Naive thymus-derived CD4-positive, alpha-beta T cell (primary cell): ENCODE measurements around the gene PALLD. TPM values are rescaled to one million over a fixed set of nuclear protein-coding genes. Genes with fewer than 3 reads are reported as not detected.

Experiments
- ATAC-seq: fragments of 150-1000 bp; cut with Tn5 transposase; 2 replicates; pipeline ENCODE4 v1.10.0; 2021; ENCODE audit warnings: mild to moderate bottlenecking, moderate library complexity
- CTCF ChIA-PET: fragments of 350-600 bp; sonication (Branson Sonifier 250); formaldehyde crosslinking; loops from one replicate; lab custom pipeline; 2021; ENCODE audit warnings: antibody characterized with exemption; lab: Charles Lee
- POLR2A ChIA-PET: fragments of 350-600 bp; sonication (Branson Sonifier 250); formaldehyde crosslinking; loops from one replicate; lab custom pipeline; 2021; ENCODE audit warnings: antibody characterized with exemption, inconsistent platforms; lab: Charles Lee
- DNase-seq, 9 donors: peaks; one replicate each; pipeline versions ENCODE4 v3.0.0 to v3.0.0-alpha.2; 2020 to 2022; ENCODE audit warnings: mixed read lengths in 1 of 9
- H3K27ac ChIP-seq: one replicate; pipeline ENCODE4 v1.7.0; 2013; ENCODE audit warnings: mild to moderate bottlenecking, low read depth, low read length, moderate library complexity
- H3K27me3 ChIP-seq, 2 donors: one replicate each; pipeline ENCODE4 v1.7.0; 2013; ENCODE audit warnings: low read length in 2 of 2, mild to moderate bottlenecking in 2 of 2, moderate library complexity in 2 of 2; ENCODE audit not compliant: control insufficient read depth in 2 of 2, insufficient read depth in 2 of 2
- H3K36me3 ChIP-seq, 3 experiments: 1 replicate in 2 of 3; 2 replicates in 1 of 3; pipeline ENCODE4 v1.7.0; 2013; ENCODE audit warnings: low read length in 3 of 3, mild to moderate bottlenecking in 3 of 3, moderate library complexity in 1 of 3; ENCODE audit not compliant: insufficient read depth in 3 of 3, control insufficient read depth in 2 of 3
- H3K4me1 ChIP-seq, 2 donors: one replicate each; pipeline ENCODE4 v1.7.0; 2013; ENCODE audit warnings: low read length in 2 of 2, mild to moderate bottlenecking in 2 of 2, moderate library complexity in 1 of 2; ENCODE audit not compliant: control insufficient read depth in 2 of 2, insufficient read depth in 2 of 2
- H3K4me3 ChIP-seq: 2 replicates; pipeline ENCODE4 v1.7.0; 2013; ENCODE audit warnings: mild to moderate bottlenecking, low read length
- H3K9me3 ChIP-seq, 3 experiments: 1 replicate in 2 of 3; 2 replicates in 1 of 3; pipeline ENCODE4 v1.7.0; 2013; ENCODE audit warnings: low read length in 3 of 3; ENCODE audit not compliant: control insufficient read depth in 2 of 3
- H3K27ac Mint-ChIP-seq, 9 donors: one replicate each; pipeline ENCODE4 v1.8.0; 2020 to 2022; ENCODE audit warnings: mixed read lengths in 9 of 9, mild to moderate bottlenecking in 8 of 9, moderate library complexity in 5 of 9, inconsistent platforms in 2 of 9
- H3K27me3 Mint-ChIP-seq, 5 donors: one replicate each; pipeline ENCODE4 v1.8.0; 2021 to 2022; ENCODE audit warnings: mixed read lengths in 5 of 5, mild to moderate bottlenecking in 1 of 5
- H3K36me3 Mint-ChIP-seq, 5 donors: one replicate each; pipeline ENCODE4 v1.8.0; 2020 to 2022; ENCODE audit warnings: mixed read lengths in 5 of 5, mild to moderate bottlenecking in 3 of 5, inconsistent platforms in 1 of 5
- H3K4me1 Mint-ChIP-seq, 7 donors: one replicate each; pipeline ENCODE4 v1.8.0; 2020 to 2022; ENCODE audit warnings: mixed read lengths in 7 of 7, mild to moderate bottlenecking in 3 of 7, inconsistent platforms in 1 of 7
- H3K4me3 Mint-ChIP-seq, 10 donors: one replicate each; pipeline ENCODE4 v1.8.0; 2020 to 2022; ENCODE audit warnings: mild to moderate bottlenecking in 10 of 10, mixed read lengths in 10 of 10, moderate library complexity in 6 of 10, inconsistent platforms in 2 of 10
- H3K9me3 Mint-ChIP-seq, 11 donors: one replicate each; pipeline ENCODE4 v1.8.0; 2020 to 2022; ENCODE audit warnings: mixed read lengths in 11 of 11, mild to moderate bottlenecking in 4 of 11, inconsistent platforms in 1 of 11, moderate library complexity in 1 of 11
- intact Hi-C, 2 donors: fragments of 100-400 bp; cut with micrococcal nuclease; formaldehyde crosslinking; loops; one replicate each; pipeline ENCODE4 v1.15.1; 2023
- polyA plus RNA-seq, 2 donors: library from polyadenylated mRNA; unstranded; fragments of 300-500 nt; fragmentation: Illumina TruSeq; gene quantifications; one replicate each; pipeline ENCODE4 v1.2.3, GENCODE V29; 2021
- total RNA-seq, 6 experiments: library from RNA in 5 of 6; stranded (reverse) in 5 of 6; gene quantifications; 1 replicate in 5 of 6; 2 replicates in 1 of 6; pipeline ENCODE4 v1.2.3 and lab custom pipeline; 2021 to 2026

The PALLD gene
- total and polyA plus RNA-seq, 7 experiments from 2014 or later = 0.51 to 11.9 (median 0.76) TPM

DNA sequence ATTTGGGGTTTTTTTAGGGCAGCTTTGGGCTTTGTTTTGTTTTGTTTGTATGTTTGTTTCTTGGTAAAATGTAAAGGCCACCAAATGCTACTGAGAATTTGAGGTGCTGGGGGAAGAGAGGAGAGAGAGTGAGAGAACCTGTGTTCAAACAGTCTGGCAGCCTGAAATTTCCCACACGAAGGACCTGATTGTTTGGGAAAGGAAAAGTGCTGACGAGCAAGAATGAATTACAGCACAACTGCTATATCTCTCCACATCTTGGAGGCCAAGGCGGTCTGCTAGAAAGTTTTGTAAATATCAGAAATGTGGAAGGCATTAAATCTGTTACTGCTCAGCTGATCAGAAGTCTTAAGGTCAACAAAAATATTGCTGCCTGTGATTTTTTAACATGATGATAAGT is 170.5 kb downstream of the PALLD start:
- POLR2A ChIA-PET = no interaction called here
- no peaks in the 10 kb centered on the region for H3K36me3 Mint-ChIP-seq
- Histone ChIP-seq H3K27me3 (no peaks in the 10 kb centered on the region), H3K4me1 (no peaks in the 10 kb centered on the region), H3K4me3 (no peak overlapping the region), H3K27ac (no peak overlapping the region), H3K36me3 (no peaks in the 10 kb centered on the region), H3K9me3 (no peaks in the 10 kb centered on the region)
- DNase-seq (no peak), ATAC-seq (no peak)
- peaks cover 0 to 18% (median 6%) of the 10 kb centered on the region in 5 donors for H3K27me3 Mint-ChIP-seq
- no peaks in the 10 kb centered on the region for H3K9me3 Mint-ChIP-seq
- H3K4me1 Mint-ChIP-seq = peaks cover 0 to 1% (median 0%) of the 10 kb centered on the region in 7 donors
- intact Hi-C loops = no loop called here
- CTCF ChIA-PET = no interaction called here
- no peak overlapping the region for H3K4me3 Mint-ChIP-seq
- no peak overlapping the region for H3K27ac Mint-ChIP-seq

DNA sequence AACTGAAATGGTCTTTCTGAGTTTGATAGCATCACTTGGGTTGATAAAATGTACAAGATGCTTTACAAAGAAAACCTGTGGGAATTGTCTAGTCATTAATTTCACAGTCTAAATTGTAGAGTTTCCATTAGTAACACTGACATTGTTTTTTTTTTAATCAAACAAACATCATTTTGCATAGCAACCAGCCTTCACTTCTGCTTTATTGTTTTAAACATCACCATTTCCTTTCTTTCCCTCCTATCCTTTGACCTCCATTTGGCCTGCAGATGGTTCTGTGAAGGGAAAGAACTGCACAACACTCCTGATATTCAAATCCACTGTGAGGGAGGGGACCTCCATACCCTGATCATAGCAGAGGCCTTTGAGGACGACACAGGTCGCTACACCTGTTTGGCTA is 171.1 kb downstream of the PALLD start:
- CTCF ChIA-PET = no interaction called here
- peaks cover 0 to 15% (median 6%) of the 10 kb centered on the region in 5 donors for H3K27me3 Mint-ChIP-seq

DNA sequence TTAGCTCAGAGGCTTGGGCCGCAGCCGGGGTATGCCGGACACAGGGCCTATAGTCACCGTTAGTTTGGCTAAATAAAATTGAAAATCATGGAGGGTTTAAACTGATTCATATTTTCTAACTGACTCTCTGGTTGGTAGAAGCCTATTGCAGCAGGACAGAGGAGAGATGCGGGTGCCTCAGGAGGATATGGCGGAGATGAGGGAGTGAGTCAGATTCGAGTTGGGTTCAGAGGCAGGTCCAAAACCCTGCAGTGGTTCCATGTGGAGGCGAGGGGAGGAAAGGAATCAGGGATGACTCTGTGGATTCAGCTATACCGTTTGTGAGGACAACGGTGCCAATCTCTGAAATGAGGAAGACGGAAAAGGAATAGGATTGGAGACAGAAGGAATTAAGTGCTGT is 176.6 kb downstream of the PALLD start:
- peaks cover 0 to 5% (median 0%) of the 10 kb centered on the region in 11 donors for H3K9me3 Mint-ChIP-seq
- H3K4me1 Mint-ChIP-seq = no peaks in the 10 kb centered on the region
- no peaks in the 10 kb centered on the region for H3K36me3 ChIP-seq
- H3K36me3 Mint-ChIP-seq = no peaks in the 10 kb centered on the region
- ChIA-PET POLR2A (no interaction called here), CTCF (no interaction called here)
- H3K9me3 ChIP-seq = no peaks in the 10 kb centered on the region
- ATAC-seq = no peak
- H3K4me3 Mint-ChIP-seq = no peak overlapping the region
- DNase-seq = no peak
- intact Hi-C loops = no loop called here
- H3K4me3 ChIP-seq = no peak overlapping the region
- no peaks in the 10 kb centered on the region for H3K4me1 ChIP-seq
- no peak overlapping the region for H3K27ac ChIP-seq
- no peak overlapping the region for H3K27ac Mint-ChIP-seq
- peaks cover 3 to 12% (median 9%) of the 10 kb centered on the region in 5 donors for H3K27me3 Mint-ChIP-seq
- no peaks in the 10 kb centered on the region for H3K27me3 ChIP-seq

More for the DNA sequence above, 171.1 kb downstream of the PALLD start:
- ATAC-seq = no peak
- no peaks in the 10 kb centered on the region for H3K9me3 Mint-ChIP-seq
- H3K4me3 Mint-ChIP-seq = no peak overlapping the region
- H3K4me3 ChIP-seq = no peak overlapping the region
- H3K36me3 Mint-ChIP-seq = no peaks in the 10 kb centered on the region
- DNase-seq = no peak
- intact Hi-C loops = no loop called here
- POLR2A ChIA-PET = no interaction called here
- no peaks in the 10 kb centered on the region for H3K4me1 ChIP-seq
- H3K27ac ChIP-seq = no peak overlapping the region
- H3K27me3 ChIP-seq = no peaks in the 10 kb centered on the region
- H3K36me3 ChIP-seq = no peaks in the 10 kb centered on the region
- no peaks in the 10 kb centered on the region for H3K9me3 ChIP-seq
- peaks cover 0 to 1% (median 0%) of the 10 kb centered on the region in 7 donors for H3K4me1 Mint-ChIP-seq
- no peak overlapping the region for H3K27ac Mint-ChIP-seq

DNA sequence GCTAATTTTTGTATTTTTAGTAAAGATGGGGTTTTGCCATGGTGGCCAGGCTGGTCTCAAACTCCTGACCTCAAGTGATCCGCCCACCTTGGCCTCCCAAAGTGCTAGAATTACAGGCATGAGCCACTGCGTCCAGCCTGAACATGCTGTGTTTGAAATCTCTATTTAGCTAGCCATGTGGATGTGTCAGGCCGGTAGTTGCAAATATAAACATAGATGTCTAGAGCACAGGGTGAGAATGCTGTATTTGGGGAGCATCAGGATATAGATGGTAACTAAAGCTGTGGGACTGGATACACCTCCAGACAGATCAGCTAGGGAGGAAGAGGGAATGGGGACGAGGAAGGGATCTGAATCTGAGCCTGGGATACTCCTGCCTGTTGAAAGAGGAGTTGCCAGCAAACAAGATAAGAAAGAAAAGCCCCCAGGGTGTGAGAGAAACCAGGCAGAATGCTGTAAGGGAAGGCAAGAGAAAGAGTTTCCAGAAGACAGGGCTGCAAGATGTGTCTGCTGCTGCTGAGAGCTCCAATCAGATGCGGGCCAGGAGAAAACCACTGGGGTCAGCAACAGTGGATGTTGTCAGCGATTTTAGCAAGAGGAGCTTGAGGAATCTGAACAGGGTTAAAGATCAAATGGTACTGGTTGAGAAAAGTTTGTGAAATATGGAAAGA is 177.4 kb downstream of the PALLD start:
- H3K36me3 ChIP-seq = no peaks in the 10 kb centered on the region
- CTCF ChIA-PET = interaction anchor here (0.7 kb wide), 1 partner anchor 110 kb away, joined by 3 read pairs; no protein-coding TSS in a partner anchor

DNA sequence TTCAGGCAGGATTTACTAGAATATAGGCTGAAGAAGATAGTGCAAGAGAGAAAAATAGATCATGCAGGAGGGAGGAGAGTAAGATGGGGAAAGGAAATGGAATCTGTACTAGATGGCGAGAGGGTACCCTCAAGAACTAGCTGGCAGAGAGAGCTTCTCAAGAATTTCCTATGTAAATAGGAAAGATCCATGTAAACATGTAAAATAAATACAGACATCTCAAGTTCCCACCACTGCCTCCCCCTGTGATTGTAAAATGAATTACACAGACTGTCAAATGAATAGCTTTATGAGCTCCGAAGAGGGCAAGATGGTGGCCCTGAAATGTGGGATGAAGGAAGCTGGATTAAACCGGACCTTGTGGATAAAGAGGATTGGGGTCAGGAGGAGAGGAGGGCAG is 178.0 kb downstream of the PALLD start:
- POLR2A ChIA-PET = no interaction called here
- Mint-ChIP-seq H3K4me3 (no peak overlapping the region), H3K27me3 (peaks cover 3 to 12% (median 10%) of the 10 kb centered on the region in 5 donors), H3K36me3 (no peaks in the 10 kb centered on the region), H3K9me3 (peaks cover 0 to 5% (median 0%) of the 10 kb centered on the region in 11 donors), H3K27ac (no peak overlapping the region), H3K4me1 (no peaks in the 10 kb centered on the region)
- ATAC-seq (no peak), DNase-seq (no peak)
- H3K27me3 ChIP-seq = no peaks in the 10 kb centered on the region
- CTCF ChIA-PET = no interaction called here
- no peaks in the 10 kb centered on the region for H3K4me1 ChIP-seq
- H3K27ac ChIP-seq = no peak overlapping the region
- H3K9me3 ChIP-seq = no peaks in the 10 kb centered on the region
- H3K4me3 ChIP-seq = no peak overlapping the region
- no peaks in the 10 kb centered on the region for H3K36me3 ChIP-seq
- intact Hi-C loops = no loop called here

More for the DNA sequence above, 177.4 kb downstream of the PALLD start:
- POLR2A ChIA-PET = no interaction called here
- Histone ChIP-seq H3K4me1 (no peaks in the 10 kb centered on the region), H3K4me3 (no peak overlapping the region), H3K9me3 (no peaks in the 10 kb centered on the region), H3K27me3 (no peaks in the 10 kb centered on the region), H3K27ac (no peak overlapping the region)
- DNase-seq (no peak), ATAC-seq (no peak)
- Mint-ChIP-seq H3K36me3 (no peaks in the 10 kb centered on the region), H3K27me3 (peaks cover 3 to 12% (median 10%) of the 10 kb centered on the region in 5 donors), H3K4me3 (no peak overlapping the region), H3K9me3 (peaks cover 0 to 5% (median 0%) of the 10 kb centered on the region in 11 donors), H3K27ac (no peak overlapping the region), H3K4me1 (no peaks in the 10 kb centered on the region)
- intact Hi-C loops = no loop called here

DNA sequence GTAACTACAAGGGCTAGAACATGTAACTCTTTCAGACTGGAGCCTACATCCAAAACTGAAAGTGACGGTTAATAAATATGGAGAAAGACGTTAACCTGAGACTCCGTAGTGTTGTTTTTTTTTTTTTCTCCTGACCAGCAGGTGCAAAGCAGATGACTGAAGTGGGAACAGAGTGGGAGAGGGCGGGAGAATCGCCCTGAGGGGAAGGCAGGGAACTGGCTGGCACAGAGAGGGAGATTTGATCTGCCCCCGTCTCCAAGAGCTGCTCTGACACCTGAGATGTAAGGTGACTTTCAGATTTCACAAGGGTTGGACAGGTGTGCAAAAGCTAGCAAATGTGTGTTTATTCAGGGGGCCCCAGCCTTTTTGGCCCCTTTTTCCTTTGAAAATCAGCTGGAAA is 180.2 kb downstream of the PALLD start:
- ChIA-PET CTCF (no interaction called here), POLR2A (no interaction called here)
- Mint-ChIP-seq H3K27ac (no peak overlapping the region), H3K4me3 (no peak overlapping the region), H3K9me3 (peaks cover 0 to 5% (median 0%) of the 10 kb centered on the region in 11 donors), H3K4me1 (no peaks in the 10 kb centered on the region), H3K27me3 (peaks cover 3 to 12% (median 10%) of the 10 kb centered on the region in 5 donors), H3K36me3 (no peaks in the 10 kb centered on the region)
- Histone ChIP-seq H3K36me3 (no peaks in the 10 kb centered on the region), H3K27me3 (no peaks in the 10 kb centered on the region), H3K27ac (no peak overlapping the region), H3K4me1 (no peaks in the 10 kb centered on the region), H3K4me3 (no peak overlapping the region), H3K9me3 (no peaks in the 10 kb centered on the region)
- intact Hi-C loops = no loop called here
- DNase-seq = no peak
- ATAC-seq = no peak

DNA sequence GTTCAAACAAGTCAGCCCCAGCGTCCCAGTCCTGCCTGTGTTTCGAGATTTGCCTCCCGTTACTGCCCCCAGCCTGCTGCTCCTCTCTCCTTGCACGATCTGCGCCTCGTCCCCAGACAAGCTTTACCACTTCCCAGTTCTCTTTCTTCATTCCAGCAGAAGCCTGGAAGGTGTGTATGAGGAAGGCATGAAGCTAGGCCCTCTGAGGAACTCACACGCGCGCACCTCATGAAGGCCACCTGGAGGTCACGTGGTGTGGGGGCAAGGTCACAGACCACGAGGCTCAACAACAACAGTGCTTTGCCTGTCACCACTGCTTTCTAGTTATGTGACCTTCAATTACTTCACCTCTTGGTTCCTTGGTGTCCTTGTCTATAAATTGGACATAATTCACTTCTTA is 181.0 kb downstream of the PALLD start:
- no peak overlapping the region for H3K4me3 Mint-ChIP-seq
- no peaks in the 10 kb centered on the region for H3K4me1 Mint-ChIP-seq
- H3K27me3 Mint-ChIP-seq = peaks cover 8 to 12% (median 10%) of the 10 kb centered on the region in 5 donors
- ChIA-PET POLR2A (no interaction called here), CTCF (no interaction called here)
- intact Hi-C loops = no loop called here
- DNase-seq = no peak
- Histone ChIP-seq H3K27ac (no peak overlapping the region), H3K27me3 (no peaks in the 10 kb centered on the region), H3K9me3 (no peaks in the 10 kb centered on the region), H3K4me1 (no peaks in the 10 kb centered on the region), H3K36me3 (no peaks in the 10 kb centered on the region), H3K4me3 (no peak overlapping the region)
- no peaks in the 10 kb centered on the region for H3K36me3 Mint-ChIP-seq
- no peak overlapping the region for H3K27ac Mint-ChIP-seq
- ATAC-seq = no peak
- H3K9me3 Mint-ChIP-seq = peaks cover 0 to 5% (median 0%) of the 10 kb centered on the region in 11 donors
